GM19193 (cell line): ENCODE results near the gene VSIG10.

ENCODE experiments used
- POLR2A ChIP-seq: IDR thresholded peaks from 4 replicates; pipeline ENCODE4 v1.6.1; 2011; ENCODE audit not compliant: insufficient read depth, insufficient read length; ENCODE audit errors: extremely low read depth

VSIG10 gene

GRCh38 chr12:118103601-118104382 is at the start of gene VSIG10:
VSIG10 (minus strand) TSS chr12:118104011; CDS start chr12:118103671, 340 bp downstream.
- TF ChIP-seq POLR2A: no peak

- TF ChIP-seq POLR2A: no peak
Measured at GRCh38 chr12:118151755-118152154, 47.9 kb upstream of the VSIG10 start.

GRCh38 chr12:118150625-118151024 is 46.8 kb upstream of the VSIG10 start:
- TF ChIP-seq POLR2A: no peak

GRCh38 chr12:118148287-118148686 is 44.5 kb upstream of the VSIG10 start:
- no peak for TF ChIP-seq POLR2A

GRCh38 chr12:118145798-118146156 is 42.0 kb upstream of the VSIG10 start:
- no peak for TF ChIP-seq POLR2A

- no peak for TF ChIP-seq POLR2A
Measured at GRCh38 chr12:118145113-118145797, 41.4 kb upstream of the VSIG10 start.

GRCh38 chr12:118144499-118144898 is 40.7 kb upstream of the VSIG10 start:
- no peak for TF ChIP-seq POLR2A

- TF ChIP-seq POLR2A: no peak
Measured at GRCh38 chr12:118140825-118141224, 37.0 kb upstream of the VSIG10 start.

- TF ChIP-seq POLR2A: no peak
Measured at GRCh38 chr12:118137148-118137678, 33.4 kb upstream of the VSIG10 start.

GRCh38 chr12:118136559-118137003 is 32.8 kb upstream of the VSIG10 start:
- no peak for TF ChIP-seq POLR2A

- TF ChIP-seq POLR2A: peak; percentile 90
Measured at GRCh38 chr12:118135788-118136558, 32.2 kb upstream of the VSIG10 start, which contains the start of gene PEBP1. PEBP1 (plus strand) TSS chr12:118136124; CDS start chr12:118136210, 86 bp downstream.

GRCh38 chr12:118127867-118128266 is 24.1 kb upstream of the VSIG10 start:
- no peak for TF ChIP-seq POLR2A

GRCh38 chr12:118126119-118126757 is 22.4 kb upstream of the VSIG10 start:
- no peak for TF ChIP-seq POLR2A

- no peak for TF ChIP-seq POLR2A
Measured at GRCh38 chr12:118125743-118126118, 21.9 kb upstream of the VSIG10 start.
